Measurements from ENCODE around the gene ANKMY1.

- TF ChIP-seq CTCF (IDR thresholded peaks at IDR 0.05; ENCODE audit: low read depth, low read length) (no peak), EZH2phosphoT487 (IDR thresholded peaks at IDR 0.05; ENCODE audit: low read depth) (no peak)
These were observed 48.3 kb upstream of the ANKMY1 start for GRCh38 chr2:240605867-240606743.

Data from OCI-LY3 (cell line).